GM19099 (cell line): ENCODE results near the gene ADAP1.
A peak's percentile ranks its signal among the peaks of the same experiment; 100 is the strongest.

Experiments used
- POLR2A ChIP-seq: IDR thresholded peaks from 3 replicates; pipeline ENCODE4 v1.6.1; 2011; ENCODE audit warnings: low read depth; ENCODE audit not compliant: insufficient read length; ENCODE audit errors: extremely low read depth

ADAP1 gene

GRCh38 chr7:981793-982510 lies 27.5 kb upstream of the ADAP1 start:
- TF ChIP-seq POLR2A, result no peak

DNA sequence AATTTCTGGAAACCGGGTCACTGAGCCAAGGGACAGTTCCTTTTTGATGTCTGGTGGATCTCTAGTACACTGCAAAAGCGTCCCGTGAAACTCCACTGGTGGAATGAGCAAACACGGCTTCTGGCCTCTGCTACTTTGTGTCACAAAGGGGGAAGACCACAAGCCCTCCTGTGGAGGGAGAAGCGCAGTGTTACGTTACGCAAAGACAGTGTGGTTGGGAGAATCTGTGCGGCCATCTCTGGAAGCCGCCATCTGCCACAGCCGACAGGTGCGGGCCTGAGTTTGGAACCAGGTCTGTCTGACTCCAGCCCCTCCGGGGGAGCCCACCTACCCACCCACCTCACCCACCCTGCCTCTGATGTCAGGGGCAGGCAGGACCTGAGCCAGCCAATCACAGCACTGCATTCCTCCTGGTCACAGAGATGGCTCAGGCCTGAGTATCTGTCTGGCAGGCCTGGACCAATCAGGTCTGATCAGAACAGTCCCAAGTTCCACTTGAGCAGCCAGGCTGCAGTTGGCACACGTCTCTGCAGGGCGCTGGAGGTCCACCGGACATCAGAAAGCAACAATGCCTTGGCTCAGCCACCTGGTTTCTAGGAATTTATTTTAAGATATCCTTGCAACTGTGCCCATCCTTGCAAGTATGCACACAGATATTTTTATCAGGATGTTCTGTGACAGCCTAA lies 25.5 kb upstream of the ADAP1 start:
- no peak for TF ChIP-seq POLR2A

- TF ChIP-seq POLR2A, result no peak
Measured at GRCh38 chr7:979151-979550, 24.7 kb upstream of the ADAP1 start.

- TF ChIP-seq POLR2A, result no peak
Measured at GRCh38 chr7:978416-979091, 24.1 kb upstream of the ADAP1 start.

DNA sequence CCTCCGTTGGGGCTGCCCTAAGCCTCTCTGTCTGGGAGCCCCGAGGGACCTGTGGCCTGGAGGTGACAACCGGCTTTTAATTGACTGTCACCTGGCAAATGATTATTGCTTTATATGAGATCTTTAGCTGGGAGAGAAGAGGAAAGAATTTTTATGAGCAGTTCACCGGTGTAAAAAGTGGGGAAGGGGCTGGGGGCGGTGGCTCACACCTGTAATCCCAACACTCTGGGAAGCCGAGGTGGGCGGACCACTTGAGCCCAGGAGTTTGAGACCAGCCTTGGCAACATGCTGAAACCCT lies 23.5 kb upstream of the ADAP1 start:
- no peak for TF ChIP-seq POLR2A

DNA sequence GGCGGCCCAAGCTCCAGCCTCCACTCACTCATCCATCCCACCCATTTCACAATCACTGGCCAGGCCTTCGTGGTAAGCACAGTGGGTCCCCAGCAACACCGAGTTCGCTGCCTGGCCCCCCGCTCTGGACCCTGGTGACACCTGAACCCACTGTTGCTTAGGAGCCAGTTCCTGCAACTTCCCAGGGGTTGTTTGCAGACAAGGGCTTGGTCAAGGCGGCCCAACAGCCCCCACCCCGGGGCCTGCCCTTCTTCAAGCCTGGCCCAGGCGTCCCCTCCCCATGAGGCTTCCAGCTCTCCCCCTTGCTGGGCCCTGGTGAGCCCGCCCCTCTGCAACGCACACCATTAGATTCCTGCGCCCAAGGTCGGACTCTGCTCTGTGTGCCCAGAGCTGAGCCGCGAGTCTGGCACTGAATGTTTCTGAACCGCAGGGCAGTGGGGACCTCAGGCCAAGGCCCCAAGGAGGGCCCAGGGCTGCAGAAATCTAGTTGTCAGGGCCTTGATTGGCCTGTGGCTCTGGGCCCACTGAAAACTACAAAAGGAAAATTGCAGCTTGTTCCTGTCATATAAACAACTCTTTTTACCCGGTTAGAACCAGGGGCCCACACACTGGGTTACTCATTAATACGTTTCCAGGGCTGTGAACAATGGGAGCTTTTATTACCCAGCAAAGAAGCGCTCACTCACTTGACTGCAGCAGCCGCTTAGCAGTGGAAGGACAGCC lies 23.0 kb upstream of the ADAP1 start:
- TF ChIP-seq POLR2A, result no peak

- TF ChIP-seq POLR2A, result no peak
Measured at GRCh38 chr7:976901-977325, 22.4 kb upstream of the ADAP1 start.

- TF ChIP-seq POLR2A, result no peak
Measured at GRCh38 chr7:975702-976473, 21.4 kb upstream of the ADAP1 start.

- TF ChIP-seq POLR2A, result peak; percentile 86
Measured at GRCh38 chr7:974820-975681, 20.6 kb upstream of the ADAP1 start, which contains the start of gene COX19. Gene COX19 (minus strand): TSS chr7:975549. CDS start chr7:975509, 40 bp downstream.

- no peak for TF ChIP-seq POLR2A
Measured at GRCh38 chr7:974172-974571, 19.7 kb upstream of the ADAP1 start.

- no peak for TF ChIP-seq POLR2A
Measured at GRCh38 chr7:973312-973711, 18.8 kb upstream of the ADAP1 start.

GRCh38 chr7:972676-973309 lies 18.3 kb upstream of the ADAP1 start:
- no peak for TF ChIP-seq POLR2A

- no peak for TF ChIP-seq POLR2A
Measured at GRCh38 chr7:972110-972509, 17.6 kb upstream of the ADAP1 start.
